Liver (tissue), 9 donors: ENCODE measurements around the gene TECTA. TPM values are rescaled to one million over a fixed set of nuclear protein-coding genes. Genes with fewer than 3 reads are reported as not detected.

Source experiments
- DNase-seq: peaks from one replicate; pipeline ENCODE4 v3.0.0-alpha.2; 2017; ENCODE audit warnings: low spot score
- H3K27ac ChIP-seq, 2 donors: one replicate each; pipeline ENCODE4 v1.7.0; 2013; ENCODE audit warnings: inconsistent platforms in 2 of 2, low read length in 2 of 2, control low read depth in 1 of 2, low read depth in 1 of 2, mild to moderate bottlenecking in 1 of 2
- H3K27me3 ChIP-seq, 4 donors: one replicate each; pipeline versions ENCODE4 v1.6.1 to v1.7.0; 2013; ENCODE audit warnings: low read length in 3 of 4, inconsistent platforms in 1 of 4, mild to moderate bottlenecking in 1 of 4, moderate library complexity in 1 of 4; ENCODE audit not compliant: control insufficient read depth in 4 of 4, insufficient read depth in 4 of 4
- H3K36me3 ChIP-seq, 4 donors: one replicate each; pipeline versions ENCODE4 v1.6.1 to v1.7.0; 2013; ENCODE audit warnings: low read length in 3 of 4, mild to moderate bottlenecking in 3 of 4, low read depth in 1 of 4, moderate library complexity in 1 of 4; ENCODE audit not compliant: control insufficient read depth in 4 of 4, insufficient read depth in 3 of 4
- H3K4me1 ChIP-seq, 4 donors: one replicate each; pipeline versions ENCODE4 v1.6.1 to v1.7.0; 2013; ENCODE audit warnings: low read length in 3 of 4, mild to moderate bottlenecking in 3 of 4, moderate library complexity in 1 of 4; ENCODE audit not compliant: control insufficient read depth in 4 of 4, insufficient read depth in 4 of 4
- H3K4me3 ChIP-seq, 3 donors: one replicate each; pipeline versions ENCODE4 v1.6.1 to v1.7.0; 2013; ENCODE audit warnings: low read length in 3 of 3, control low read depth in 1 of 3, low read depth in 1 of 3, mild to moderate bottlenecking in 1 of 3
- H3K9ac ChIP-seq, 2 donors: one replicate each; pipeline ENCODE4 v1.7.0; 2013; ENCODE audit warnings: low read length in 2 of 2, mild to moderate bottlenecking in 2 of 2, moderate library complexity in 2 of 2, control low read depth in 1 of 2, low read depth in 1 of 2
- H3K9me3 ChIP-seq, 4 donors: one replicate each; pipeline versions ENCODE4 v1.6.1 to v1.7.0; 2013; ENCODE audit warnings: low read length in 3 of 4; ENCODE audit not compliant: control insufficient read depth in 4 of 4
- ATF3 ChIP-seq: IDR thresholded peaks from 2 replicates; pipeline ENCODE4 v1.6.1; 2016; ENCODE audit warnings: antibody characterized with exemption
- FOXA1 ChIP-seq: IDR thresholded peaks from 2 replicates; pipeline ENCODE4 v1.6.1; 2016; ENCODE audit warnings: antibody characterized with exemption
- FOXA2 ChIP-seq: IDR thresholded peaks from 2 replicates; pipeline ENCODE4 v1.6.1; 2016; ENCODE audit warnings: antibody characterized with exemption
- GABPA ChIP-seq, 2 donors: IDR thresholded peaks in 1 of 2; conservative IDR thresholded peaks in 1 of 2; 2 replicates each; pipeline ENCODE4 v1.6.1; 2016; ENCODE audit warnings: antibody characterized with exemption in 2 of 2, mild to moderate bottlenecking in 1 of 2, moderate library complexity in 1 of 2
- HNF4A ChIP-seq, 2 donors: conservative IDR thresholded peaks; 2 replicates each; pipeline ENCODE4 v1.6.1; 2016; ENCODE audit warnings: antibody characterized with exemption in 2 of 2, mild to moderate bottlenecking in 2 of 2
- HNF4G ChIP-seq: IDR thresholded peaks from 2 replicates; pipeline ENCODE4 v1.6.1; 2016; ENCODE audit warnings: antibody characterized with exemption
- JUND ChIP-seq, 2 donors: IDR thresholded peaks; 2 replicates each; pipeline ENCODE4 v1.6.1; 2016; ENCODE audit warnings: antibody characterized with exemption in 2 of 2
- MAX ChIP-seq: IDR thresholded peaks from 2 replicates; pipeline ENCODE4 v1.6.1; 2016; ENCODE audit warnings: antibody characterized with exemption
- NR2F2 ChIP-seq: IDR thresholded peaks from 2 replicates; pipeline ENCODE4 v1.6.1; 2016; ENCODE audit warnings: antibody characterized with exemption
- RAD21 ChIP-seq, 2 donors: IDR thresholded peaks; 2 replicates each; pipeline ENCODE4 v1.6.1; 2016; ENCODE audit warnings: antibody characterized with exemption in 2 of 2, mild to moderate bottlenecking in 2 of 2
- RXRA ChIP-seq, 2 donors: IDR thresholded peaks; 2 replicates each; pipeline ENCODE4 v1.6.1; 2017 to 2018; ENCODE audit warnings: antibody characterized with exemption in 2 of 2, mild to moderate bottlenecking in 1 of 2
- SP1 ChIP-seq: IDR thresholded peaks from 2 replicates; pipeline ENCODE4 v1.6.1; 2018; ENCODE audit warnings: antibody characterized with exemption, mild to moderate bottlenecking
- TAF1 ChIP-seq: conservative IDR thresholded peaks from 2 replicates; pipeline ENCODE4 v1.6.1; 2016; ENCODE audit warnings: antibody characterized with exemption, mild to moderate bottlenecking
- YY1 ChIP-seq: IDR thresholded peaks from 2 replicates; pipeline ENCODE4 v1.6.1; 2016; ENCODE audit warnings: antibody characterized with exemption, mild to moderate bottlenecking
- ZBTB33 ChIP-seq: IDR thresholded peaks from 2 replicates; pipeline ENCODE4 v1.6.1; 2016; ENCODE audit warnings: antibody characterized with exemption
- WGBS: extraction: QIAGEN DNeasy Blood & Tissue Kit; methylation state at CpG from one replicate; pipeline ENCODE4 v1.1.7; 2013; 5-methylcytosine and 5-hydroxymethylcytosine counted together
- polyA plus RNA-seq, 2 donors: library from polyadenylated mRNA; stranded (reverse) in 1 of 2; unstranded in 1 of 2; fragments of 200-250 nt in 1 of 2; fragments of >200 nt in 1 of 2; fragmentation: Nextera tagmentation in 1 of 2; extraction: Ambion mirVana in 1 of 2; gene quantifications; one replicate each; pipeline versions ENCODE4 v1.2.1 to v1.2.3, GENCODE V29; 2013 to 2015
- total RNA-seq, 2 donors: library from RNA; depleted of rRNA; stranded (reverse); fragments of >200 nt; gene quantifications; one replicate each; pipeline ENCODE4 v1.2.3, GENCODE V29; 2014
- TF ChIP-seq, protein P1 (sequence below): fragments of 150-350 bp; IDR thresholded peaks from 2 replicates; pipeline ENCODE4 v1.5.1; 2017; ENCODE audit warnings: improper control_type of control experiment, low read depth, low read length; ENCODE audit not compliant: missing input control
- TF ChIP-seq, protein P2 (sequence below): IDR thresholded peaks from 2 replicates; pipeline ENCODE4 v1.6.1; 2016; ENCODE audit warnings: antibody characterized with exemption, mild to moderate bottlenecking
- donor health status: healthy.
- donor health status: healthy.
- donor health status: healthy.
- donor health status: healthy.
- donor health status: healthy.

Gene TECTA
- total and polyA plus RNA-seq, 4 donors = 0.46 to 2.4 (median 0.73) TPM

DNA sequence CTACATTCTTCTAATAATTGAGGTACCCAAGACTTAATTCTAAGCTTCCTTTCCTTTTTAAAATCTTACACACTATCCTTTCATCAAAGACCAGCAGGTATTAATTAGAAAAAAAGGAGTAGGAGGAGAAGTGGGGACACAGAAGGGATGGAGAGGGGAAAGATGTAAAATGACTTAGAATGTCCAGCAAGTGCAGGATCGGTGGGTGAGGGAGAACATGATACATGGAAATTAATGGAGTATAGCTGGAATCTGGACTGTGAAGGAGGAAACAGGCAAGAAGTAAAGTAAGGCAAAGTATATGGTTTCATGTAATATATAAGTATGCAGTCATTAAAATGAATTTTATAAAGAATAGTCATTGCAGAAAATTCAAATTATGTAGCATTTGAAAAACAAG, 127.8 kb downstream of the TECTA start (continued):
- TF ChIP-seq FOXA2 = no peak
- TF ChIP-seq NR2F2 = no peak
- TF ChIP-seq TAF1 = no peak
- TF ChIP-seq, protein P1, sequence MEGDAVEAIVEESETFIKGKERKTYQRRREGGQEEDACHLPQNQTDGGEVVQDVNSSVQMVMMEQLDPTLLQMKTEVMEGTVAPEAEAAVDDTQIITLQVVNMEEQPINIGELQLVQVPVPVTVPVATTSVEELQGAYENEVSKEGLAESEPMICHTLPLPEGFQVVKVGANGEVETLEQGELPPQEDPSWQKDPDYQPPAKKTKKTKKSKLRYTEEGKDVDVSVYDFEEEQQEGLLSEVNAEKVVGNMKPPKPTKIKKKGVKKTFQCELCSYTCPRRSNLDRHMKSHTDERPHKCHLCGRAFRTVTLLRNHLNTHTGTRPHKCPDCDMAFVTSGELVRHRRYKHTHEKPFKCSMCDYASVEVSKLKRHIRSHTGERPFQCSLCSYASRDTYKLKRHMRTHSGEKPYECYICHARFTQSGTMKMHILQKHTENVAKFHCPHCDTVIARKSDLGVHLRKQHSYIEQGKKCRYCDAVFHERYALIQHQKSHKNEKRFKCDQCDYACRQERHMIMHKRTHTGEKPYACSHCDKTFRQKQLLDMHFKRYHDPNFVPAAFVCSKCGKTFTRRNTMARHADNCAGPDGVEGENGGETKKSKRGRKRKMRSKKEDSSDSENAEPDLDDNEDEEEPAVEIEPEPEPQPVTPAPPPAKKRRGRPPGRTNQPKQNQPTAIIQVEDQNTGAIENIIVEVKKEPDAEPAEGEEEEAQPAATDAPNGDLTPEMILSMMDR = no peak
- TF ChIP-seq JUND (IDR thresholded peaks at IDR 0.05) = no peak
- no peak for TF ChIP-seq GABPA (IDR thresholded peaks at IDR 0.05 in 1 of 2, conservative IDR thresholded peaks at IDR 0.05 in 1 of 2)
- TF ChIP-seq RXRA (IDR thresholded peaks at IDR 0.05) = no peak
- TF ChIP-seq MAX = no peak

- no peak overlapping the region for H3K4me3 ChIP-seq
- no peak for DNase-seq
Observed at GRCh38 chr11:121229495-121230215, 128.6 kb downstream of the TECTA start.

More at GRCh38 chr11:121229495-121230215, 128.6 kb downstream of the TECTA start:
- Histone ChIP-seq H3K27ac (no peak overlapping the region), H3K9ac (peak overlapping the region in 1 of 2 donors; percentile 56), H3K27me3 (no peaks in the 10 kb centered on the region), H3K9me3 (no peaks in the 10 kb centered on the region), H3K36me3 (no peaks in the 10 kb centered on the region), H3K4me1 (peaks cover 0 to 41% (median 31%) of the 10 kb centered on the region in 4 donors)
- TF ChIP-seq, protein P2, sequence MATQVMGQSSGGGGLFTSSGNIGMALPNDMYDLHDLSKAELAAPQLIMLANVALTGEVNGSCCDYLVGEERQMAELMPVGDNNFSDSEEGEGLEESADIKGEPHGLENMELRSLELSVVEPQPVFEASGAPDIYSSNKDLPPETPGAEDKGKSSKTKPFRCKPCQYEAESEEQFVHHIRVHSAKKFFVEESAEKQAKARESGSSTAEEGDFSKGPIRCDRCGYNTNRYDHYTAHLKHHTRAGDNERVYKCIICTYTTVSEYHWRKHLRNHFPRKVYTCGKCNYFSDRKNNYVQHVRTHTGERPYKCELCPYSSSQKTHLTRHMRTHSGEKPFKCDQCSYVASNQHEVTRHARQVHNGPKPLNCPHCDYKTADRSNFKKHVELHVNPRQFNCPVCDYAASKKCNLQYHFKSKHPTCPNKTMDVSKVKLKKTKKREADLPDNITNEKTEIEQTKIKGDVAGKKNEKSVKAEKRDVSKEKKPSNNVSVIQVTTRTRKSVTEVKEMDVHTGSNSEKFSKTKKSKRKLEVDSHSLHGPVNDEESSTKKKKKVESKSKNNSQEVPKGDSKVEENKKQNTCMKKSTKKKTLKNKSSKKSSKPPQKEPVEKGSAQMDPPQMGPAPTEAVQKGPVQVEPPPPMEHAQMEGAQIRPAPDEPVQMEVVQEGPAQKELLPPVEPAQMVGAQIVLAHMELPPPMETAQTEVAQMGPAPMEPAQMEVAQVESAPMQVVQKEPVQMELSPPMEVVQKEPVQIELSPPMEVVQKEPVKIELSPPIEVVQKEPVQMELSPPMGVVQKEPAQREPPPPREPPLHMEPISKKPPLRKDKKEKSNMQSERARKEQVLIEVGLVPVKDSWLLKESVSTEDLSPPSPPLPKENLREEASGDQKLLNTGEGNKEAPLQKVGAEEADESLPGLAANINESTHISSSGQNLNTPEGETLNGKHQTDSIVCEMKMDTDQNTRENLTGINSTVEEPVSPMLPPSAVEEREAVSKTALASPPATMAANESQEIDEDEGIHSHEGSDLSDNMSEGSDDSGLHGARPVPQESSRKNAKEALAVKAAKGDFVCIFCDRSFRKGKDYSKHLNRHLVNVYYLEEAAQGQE = no peak
- TF ChIP-seq GABPA (IDR thresholded peaks at IDR 0.05 in 1 of 2, conservative IDR thresholded peaks at IDR 0.05 in 1 of 2) (no peak), HNF4G (no peak), JUND (IDR thresholded peaks at IDR 0.05) (no peak), ZBTB33 (no peak), RXRA (IDR thresholded peaks at IDR 0.05) (no peak), MAX (no peak), NR2F2 (no peak), TAF1 (no peak), FOXA2 (no peak), FOXA1 (no peak), RAD21 (IDR thresholded peaks at IDR 0.05) (no peak), HNF4A (conservative IDR thresholded peaks at IDR 0.05) (no peak), SP1 (no peak), ATF3 (no peak), YY1 (no peak)
- TF ChIP-seq, protein P1 = no peak
- WGBS = 77% methylated on average over 5 of the region's 5 CpGs
